HepG2 (cell line): ENCODE data around the gene KCNK5. TPM values are rescaled to one million over a fixed set of nuclear protein-coding genes. Genes with fewer than 3 reads are reported as not detected.

ENCODE experiments used
- ATAC-seq: fragments of 200-7000 bp; cut with Tn5 transposase; 3 replicates; pipeline ENCODE4 v1.9.1; 2020; ENCODE audit warnings: mild to moderate bottlenecking, moderate library complexity
- BruUV-seq: library from RNA; stranded (reverse); fragments of 400-500 nt; replicated peaks from 2 replicates; lab custom pipeline; 2021; lab: Mats Ljungman, UMichigan
- CTCF ChIA-PET: fragments of 300-600 bp; formaldehyde crosslinking; extraction: SDS; loops from one replicate; lab custom pipeline; 2021; ENCODE audit warnings: low total read pairs, inconsistent platforms, low intra/inter-chr PET ratio; lab: Yijun Ruan, JAX
- POLR2A ChIA-PET: fragments of 350-600 bp; sonication (Branson Sonifier 250); formaldehyde crosslinking; loops from one replicate; lab custom pipeline; 2020; ENCODE audit warnings: antibody characterized with exemption, inconsistent platforms; lab: Yijun Ruan, JAX
- DNase-seq: peaks from one replicate; pipeline ENCODE4 v3.0.0-alpha.2; 2015; ENCODE audit warnings: low spot score
- FAIRE-seq: peaks from 3 replicates; lab custom pipeline; 2011; peaks lifted over from hg19 to GRCh38; lab: Jason Lieb, UNC
- H2AFZ ChIP-seq: one replicate; pipeline ENCODE4 v1.6.1; 2011; ENCODE audit warnings: low read length, inconsistent platforms
- H3K27ac ChIP-seq: fragments of 300-600 bp; 3 replicates; pipeline ENCODE4 v1.8.0; 2011; ENCODE audit warnings: mixed run types, mild to moderate bottlenecking, mixed read lengths, low read length, inconsistent platforms; ENCODE audit not compliant: insufficient read depth; ENCODE audit errors: extremely low read length
- H3K27me3 ChIP-seq, 2 experiments: fragments of 200-600 bp in 1 of 2; 2 replicates in 1 of 2; 3 replicates in 1 of 2; pipeline versions ENCODE4 v1.6.0 to v1.8.0; 2011; ENCODE audit warnings: low read length in 2 of 2, mild to moderate bottlenecking in 2 of 2, moderate library complexity in 2 of 2, inconsistent platforms in 1 of 2; ENCODE audit not compliant: insufficient read depth in 2 of 2, control insufficient read depth in 1 of 2
- H3K36me3 ChIP-seq, 2 experiments: fragments of 200-600 bp in 1 of 2; replicated peaks in 1 of 2; 2 replicates in 1 of 2; 3 replicates in 1 of 2; pipeline versions ENCODE4 v1.5.1 to v1.8.0; 2011; ENCODE audit warnings: low read length in 2 of 2, inconsistent platforms in 1 of 2; ENCODE audit not compliant: insufficient read depth in 2 of 2, control insufficient read depth in 1 of 2
- H3K4me1 ChIP-seq: 2 replicates; pipeline ENCODE4 v1.5.1; 2012; ENCODE audit warnings: low read length, inconsistent platforms; ENCODE audit not compliant: insufficient read depth
- H3K4me2 ChIP-seq: 2 replicates; pipeline ENCODE4 v1.6.0; 2011; ENCODE audit warnings: low read depth, low read length, inconsistent platforms
- H3K4me3 ChIP-seq, 3 experiments: fragments of 200-600 bp in 1 of 3; sonication (generic), shearing (Covaris generic) in 1 of 3; replicated peaks in 1 of 3; 2 replicates each; pipeline ENCODE4 v1.5.1; 2011 to 2016; ENCODE audit warnings: low read length in 3 of 3, inconsistent platforms in 2 of 3, low read depth in 2 of 3, mild to moderate bottlenecking in 2 of 3, control low read depth in 1 of 3, mixed read lengths in 1 of 3; ENCODE audit not compliant: insufficient read depth in 1 of 3
- H3K79me2 ChIP-seq: one replicate; pipeline ENCODE4 v1.6.1; 2011; ENCODE audit warnings: low read length, inconsistent platforms; ENCODE audit not compliant: insufficient read depth
- H3K9ac ChIP-seq: 2 replicates; pipeline ENCODE4 v1.6.0; 2011; ENCODE audit warnings: mild to moderate bottlenecking, low read depth, low read length, inconsistent platforms; ENCODE audit not compliant: insufficient read depth
- H3K9me3 ChIP-seq: 2 replicates; pipeline ENCODE4 v1.5.1; 2012; ENCODE audit warnings: mild to moderate bottlenecking, low read length
- H4K20me1 ChIP-seq: 2 replicates; pipeline ENCODE4 v1.6.0; 2011; ENCODE audit warnings: inconsistent platforms, mild to moderate bottlenecking, low read length, moderate library complexity; ENCODE audit not compliant: insufficient read depth
- ATAD3A ChIP-seq: sonication (generic); formaldehyde crosslinking; IDR thresholded peaks from 2 replicates; pipeline ENCODE4 v1.4.0; 2020; ENCODE audit warnings: missing genetic modification reagents
- CBX2 ChIP-seq, 2 experiments: fragments of 200-600 bp in 1 of 2; sonication (generic); formaldehyde crosslinking in 1 of 2; IDR thresholded peaks; 2 replicates each; pipeline versions ENCODE4 v1.7.0 to v1.8.1; 2018 to 2022; ENCODE audit warnings: low read depth in 2 of 2, low read length in 1 of 2, mild to moderate bottlenecking in 1 of 2, missing genetic modification reagents in 1 of 2
- DNMT1 ChIP-seq: sonication (generic); formaldehyde crosslinking; IDR thresholded peaks from 2 replicates; pipeline ENCODE4 v1.5.1; 2020; ENCODE audit warnings: mild to moderate bottlenecking, missing genetic modification reagents
- FOXP1 ChIP-seq, 2 experiments: fragments of 450-650 bp in 1 of 2; IDR thresholded peaks; 2 replicates each; pipeline ENCODE4 v1.6.1; 2017 to 2018; ENCODE audit warnings: antibody characterized with exemption in 1 of 2
- HIVEP1 ChIP-seq: sonication (generic); formaldehyde crosslinking; IDR thresholded peaks from 2 replicates; pipeline ENCODE4 v1.4.0; 2020; ENCODE audit warnings: mild to moderate bottlenecking, missing genetic modification reagents
- MTA1 ChIP-seq: sonication (generic); formaldehyde crosslinking; IDR thresholded peaks from 2 replicates; pipeline ENCODE4 v1.4.0; 2020; ENCODE audit warnings: missing genetic modification reagents, mild to moderate bottlenecking, borderline replicate concordance
- POGZ ChIP-seq: sonication (generic); formaldehyde crosslinking; IDR thresholded peaks from 2 replicates; pipeline ENCODE4 v1.4.0; 2020; ENCODE audit warnings: mild to moderate bottlenecking, missing genetic modification reagents
- RCOR2 ChIP-seq: IDR thresholded peaks from 2 replicates; pipeline ENCODE4 v1.6.1; 2016; ENCODE audit warnings: missing biosample characterization, missing genetic modification reagents
- SALL1 ChIP-seq: sonication (generic); formaldehyde crosslinking; IDR thresholded peaks from 2 replicates; pipeline ENCODE4 v1.8.0; 2022; ENCODE audit warnings: mild to moderate bottlenecking, missing genetic modification reagents
- SAP130 ChIP-seq: IDR thresholded peaks from 2 replicates; pipeline ENCODE4 v1.6.1; 2016; ENCODE audit warnings: low read depth
- SIX4 ChIP-seq: sonication (generic); formaldehyde crosslinking; IDR thresholded peaks from 2 replicates; pipeline ENCODE4 v1.4.0; 2020; ENCODE audit warnings: missing genetic modification reagents
- SSRP1 ChIP-seq: IDR thresholded peaks from 2 replicates; pipeline ENCODE4 v1.6.1; 2016; ENCODE audit warnings: control low read depth
- TEAD2 ChIP-seq: sonication (generic); formaldehyde crosslinking; IDR thresholded peaks from 2 replicates; pipeline ENCODE4 v1.9.0; 2021; ENCODE audit warnings: missing genetic modification reagents
- ZBTB3 ChIP-seq: sonication (generic); formaldehyde crosslinking; IDR thresholded peaks from 2 replicates; pipeline ENCODE4 v1.4.0; 2020; ENCODE audit warnings: low read depth, mild to moderate bottlenecking, moderate library complexity, missing genetic modification reagents, borderline replicate concordance
- ZNF205 ChIP-seq: IDR thresholded peaks from 2 replicates; pipeline ENCODE4 v1.6.1; 2018; ENCODE audit warnings: missing biosample characterization, missing genetic modification reagents
- ZNF24 ChIP-seq: fragments of 450-650 bp; IDR thresholded peaks from 2 replicates; pipeline ENCODE4 v1.6.1; 2017; ENCODE audit warnings: antibody characterized with exemption, mild to moderate bottlenecking
- ZNF432 ChIP-seq: sonication (generic); formaldehyde crosslinking; IDR thresholded peaks from 2 replicates; pipeline ENCODE4 v1.5.0; 2020; ENCODE audit warnings: missing genetic modification reagents, mild to moderate bottlenecking, borderline replicate concordance
- ZNF567 ChIP-seq: sonication (generic); formaldehyde crosslinking; IDR thresholded peaks from 2 replicates; pipeline ENCODE4 v1.8.1; 2023; ENCODE audit warnings: mild to moderate bottlenecking, missing genetic modification reagents, borderline replicate concordance
- ZNF570 ChIP-seq: sonication (generic); formaldehyde crosslinking; IDR thresholded peaks from 2 replicates; pipeline ENCODE4 v1.4.0; 2020; ENCODE audit warnings: mild to moderate bottlenecking, missing genetic modification reagents, borderline replicate concordance
- in situ Hi-C: cut with HindIII; loops from 2 replicates; pipeline ENCODE4 v1.10.0; 2017; ENCODE audit warnings: low pct_unique_long_range_greater_than_20kb; ENCODE audit not compliant: extremely low pct_ligation_motif_present
- intact Hi-C: fragments of 100-400 bp; cut with micrococcal nuclease; formaldehyde crosslinking; loops from one replicate; pipeline ENCODE4 v1.10.0; 2022; ENCODE audit not compliant: unreplicated experiment
- polyA plus RNA-seq, 8 experiments: library from polyadenylated mRNA; depleted of rRNA in 3 of 8; stranded (reverse) in 7 of 8; unstranded in 1 of 8; fragments of >200 nt; fragmentation: Illumina TruSeq in 4 of 8; extraction: Trizol in 4 of 8; gene quantifications; 2 replicates each; pipeline versions ENCODE4 v1.2.1 to v1.2.3, GENCODE V29; 2011 to 2016; ENCODE audit warnings: low read depth in 4 of 8, missing spikeins in 1 of 8, mixed read lengths in 1 of 8; ENCODE audit not compliant: insufficient read depth in 1 of 8
- total RNA-seq, 5 experiments: library from RNA; depleted of rRNA; stranded (reverse); fragments of >200 nt; fragmentation: Illumina TruSeq; extraction: Trizol; gene quantifications; 2 replicates each; pipeline ENCODE4 v1.2.3, GENCODE V29; 2016; ENCODE audit warnings: low read depth in 1 of 5
- TF ChIP-seq, protein P1 (sequence below): sonication (generic); formaldehyde crosslinking; IDR thresholded peaks from 2 replicates; pipeline ENCODE4 v1.5.1; 2020; ENCODE audit warnings: mild to moderate bottlenecking, moderate library complexity, missing genetic modification reagents
- TF ChIP-seq, protein P2 (sequence below): sonication (generic); formaldehyde crosslinking; IDR thresholded peaks from 2 replicates; pipeline ENCODE4 v1.4.0; 2020; ENCODE audit warnings: missing genetic modification reagents, borderline replicate concordance

Gene KCNK5
- total and polyA plus RNA-seq, 2 of the 13 experiments (the other 11 are each of a cell fraction or from before 2014, with no cell fraction given) = 0.04 TPM; not detected in 1

DNA sequence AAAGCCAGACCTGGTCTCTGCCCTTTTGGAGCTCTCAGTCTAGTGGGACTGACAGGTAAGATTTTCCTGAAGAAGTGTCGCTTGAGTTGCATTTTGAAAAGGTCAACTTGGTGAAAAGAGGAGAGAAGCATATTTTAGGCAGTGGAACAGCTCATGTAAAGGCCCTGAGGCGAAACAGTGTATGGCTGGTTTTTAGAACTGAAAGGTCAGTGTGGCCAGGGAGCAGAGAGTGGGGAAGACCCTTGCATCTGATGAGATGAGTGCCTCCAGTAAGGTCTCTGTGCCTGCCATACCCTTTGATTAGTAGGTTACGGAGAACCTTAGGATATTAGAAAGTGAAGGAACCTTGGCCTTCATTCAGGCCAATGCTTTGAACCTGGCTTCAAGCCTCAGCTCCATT lies 58.4 kb downstream of the KCNK5 start (continued):
- TF ChIP-seq POGZ (CRISPR knock-in tag) (no peak), SIX4 (CRISPR knock-in tag) (no peak)
- TF ChIP-seq, all 625 proteins: peak for 0

DNA sequence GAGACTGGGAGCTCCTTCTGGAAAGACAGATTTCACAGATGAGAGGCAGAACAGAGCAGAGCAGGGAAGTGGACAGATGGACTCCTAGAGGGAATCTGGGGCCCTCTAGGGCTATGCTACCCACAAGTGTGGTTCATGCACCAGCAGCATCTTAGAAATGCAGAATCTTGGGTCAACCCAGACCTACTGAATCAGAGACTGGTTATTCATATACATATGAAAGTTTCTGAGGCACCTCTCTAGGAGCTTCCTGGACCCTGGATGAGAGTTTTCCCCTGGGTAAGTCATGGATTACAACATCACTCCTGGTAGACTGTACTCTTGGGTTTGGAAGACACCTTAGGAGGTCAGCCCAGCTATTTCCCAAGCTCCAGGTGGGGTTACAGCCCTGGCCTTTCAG lies 58.9 kb downstream of the KCNK5 start:
- ATAC-seq (no peak), DNase-seq (no peak), FAIRE-seq (no peak)
- Histone ChIP-seq H3K27ac (no peak overlapping the region), H3K4me1 (no peaks in the 10 kb centered on the region), H3K27me3 (no peaks in the 10 kb centered on the region), H3K79me2 (no peaks in the 10 kb centered on the region), H3K9me3 (peaks cover 12% of the 10 kb centered on the region; the same call in 1 of the 2 replicates), H3K4me2 (no peak overlapping the region), H2AFZ (no peak overlapping the region), H4K20me1 (no peaks in the 10 kb centered on the region; the same call in 1 of the 2 replicates), H3K4me3 (no peak overlapping the region), H3K9ac (no peak overlapping the region), H3K36me3 (no peaks in the 10 kb centered on the region)
- TF ChIP-seq TEAD2 = no peak
- TF ChIP-seq ZNF205 (CRISPR knock-in tag) = no peak
- no peak for TF ChIP-seq SAP130 (CRISPR knock-in tag)
- TF ChIP-seq RCOR2 = no peak
- no peak for TF ChIP-seq FOXP1 (IDR thresholded peaks at IDR 0.05)
- no peak for TF ChIP-seq FOXP1 (CRISPR knock-in tag; IDR thresholded peaks at IDR 0.05)
- no peak for TF ChIP-seq ZNF24
- no peak for TF ChIP-seq CBX2 (IDR thresholded peaks at IDR 0.05; ENCODE audit: low read depth, low read length)
- TF ChIP-seq CBX2 (CRISPR knock-in tag; IDR thresholded peaks at IDR 0.05; ENCODE audit: low read depth) = no peak
- no peak for TF ChIP-seq ZNF570 (CRISPR knock-in tag)
- TF ChIP-seq DNMT1 (CRISPR knock-in tag) = no peak
- no peak for TF ChIP-seq ZNF432 (CRISPR knock-in tag)
- TF ChIP-seq SSRP1 = no peak
- no peak for TF ChIP-seq SALL1 (CRISPR knock-in tag)
- no peak for TF ChIP-seq ZBTB3 (CRISPR knock-in tag)
- no peak for TF ChIP-seq ATAD3A (CRISPR knock-in tag)
- TF ChIP-seq, protein P1, sequence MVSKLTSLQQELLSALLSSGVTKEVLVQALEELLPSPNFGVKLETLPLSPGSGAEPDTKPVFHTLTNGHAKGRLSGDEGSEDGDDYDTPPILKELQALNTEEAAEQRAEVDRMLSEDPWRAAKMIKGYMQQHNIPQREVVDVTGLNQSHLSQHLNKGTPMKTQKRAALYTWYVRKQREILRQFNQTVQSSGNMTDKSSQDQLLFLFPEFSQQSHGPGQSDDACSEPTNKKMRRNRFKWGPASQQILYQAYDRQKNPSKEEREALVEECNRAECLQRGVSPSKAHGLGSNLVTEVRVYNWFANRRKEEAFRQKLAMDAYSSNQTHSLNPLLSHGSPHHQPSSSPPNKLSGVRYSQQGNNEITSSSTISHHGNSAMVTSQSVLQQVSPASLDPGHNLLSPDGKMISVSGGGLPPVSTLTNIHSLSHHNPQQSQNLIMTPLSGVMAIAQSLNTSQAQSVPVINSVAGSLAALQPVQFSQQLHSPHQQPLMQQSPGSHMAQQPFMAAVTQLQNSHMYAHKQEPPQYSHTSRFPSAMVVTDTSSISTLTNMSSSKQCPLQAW (CRISPR knock-in tag) = no peak
- no peak for TF ChIP-seq ZNF567 (CRISPR knock-in tag)
- TF ChIP-seq MTA1 (CRISPR knock-in tag) = no peak
- no peak for TF ChIP-seq HIVEP1 (CRISPR knock-in tag)
- TF ChIP-seq, protein P2, sequence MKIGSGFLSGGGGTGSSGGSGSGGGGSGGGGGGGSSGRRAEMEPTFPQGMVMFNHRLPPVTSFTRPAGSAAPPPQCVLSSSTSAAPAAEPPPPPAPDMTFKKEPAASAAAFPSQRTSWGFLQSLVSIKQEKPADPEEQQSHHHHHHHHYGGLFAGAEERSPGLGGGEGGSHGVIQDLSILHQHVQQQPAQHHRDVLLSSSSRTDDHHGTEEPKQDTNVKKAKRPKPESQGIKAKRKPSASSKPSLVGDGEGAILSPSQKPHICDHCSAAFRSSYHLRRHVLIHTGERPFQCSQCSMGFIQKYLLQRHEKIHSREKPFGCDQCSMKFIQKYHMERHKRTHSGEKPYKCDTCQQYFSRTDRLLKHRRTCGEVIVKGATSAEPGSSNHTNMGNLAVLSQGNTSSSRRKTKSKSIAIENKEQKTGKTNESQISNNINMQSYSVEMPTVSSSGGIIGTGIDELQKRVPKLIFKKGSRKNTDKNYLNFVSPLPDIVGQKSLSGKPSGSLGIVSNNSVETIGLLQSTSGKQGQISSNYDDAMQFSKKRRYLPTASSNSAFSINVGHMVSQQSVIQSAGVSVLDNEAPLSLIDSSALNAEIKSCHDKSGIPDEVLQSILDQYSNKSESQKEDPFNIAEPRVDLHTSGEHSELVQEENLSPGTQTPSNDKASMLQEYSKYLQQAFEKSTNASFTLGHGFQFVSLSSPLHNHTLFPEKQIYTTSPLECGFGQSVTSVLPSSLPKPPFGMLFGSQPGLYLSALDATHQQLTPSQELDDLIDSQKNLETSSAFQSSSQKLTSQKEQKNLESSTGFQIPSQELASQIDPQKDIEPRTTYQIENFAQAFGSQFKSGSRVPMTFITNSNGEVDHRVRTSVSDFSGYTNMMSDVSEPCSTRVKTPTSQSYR = no peak
- BruUV-seq = no TSS peak
- ChIA-PET CTCF (no interaction called here), POLR2A (no interaction called here)
- intact Hi-C loops (no loop called here), in situ Hi-C loops (no loop called here)
